WTC11 (cell line): Measurements from ENCODE around the gene CMYA5.

Experiments used
- ATF3 ChIP-seq: sonication (generic); formaldehyde crosslinking; conservative IDR thresholded peaks from 2 replicates; pipeline ENCODE4 v1.8.1; 2022; ENCODE audit warnings: mild to moderate bottlenecking, missing genetic modification reagents
- CREB1 ChIP-seq: sonication (generic); formaldehyde crosslinking; IDR thresholded peaks from 2 replicates; pipeline ENCODE4 v1.8.0; 2023; ENCODE audit warnings: mild to moderate bottlenecking, missing genetic modification reagents
- CTCF ChIP-seq: fragments of 200-600 bp; IDR thresholded peaks from 2 replicates; pipeline ENCODE4 v1.8.0; 2022; ENCODE audit warnings: antibody characterized with exemption
- FOXJ3 ChIP-seq: sonication (generic); formaldehyde crosslinking; IDR thresholded peaks from 2 replicates; pipeline ENCODE4 v1.9.0; 2021; ENCODE audit warnings: missing genetic modification reagents, mild to moderate bottlenecking, borderline replicate concordance
- IRF2 ChIP-seq: sonication (generic); formaldehyde crosslinking; IDR thresholded peaks from 2 replicates; pipeline ENCODE4 v1.8.0; 2022; ENCODE audit warnings: low read depth, missing genetic modification reagents, borderline replicate concordance
- OVOL2 ChIP-seq: fragments of 250-450 bp; sonication (Bioruptor Pico); IDR thresholded peaks from 2 replicates; pipeline ENCODE4 v1.9.0; 2021; ENCODE audit warnings: mild to moderate bottlenecking, borderline replicate concordance
- SP1 ChIP-seq: sonication (generic); formaldehyde crosslinking; conservative IDR thresholded peaks from 2 replicates; pipeline ENCODE4 v1.8.1; 2022; ENCODE audit warnings: missing genetic modification reagents
- STAT6 ChIP-seq: sonication (generic); formaldehyde crosslinking; conservative IDR thresholded peaks from 2 replicates; pipeline ENCODE4 v1.8.1; 2023; ENCODE audit warnings: mild to moderate bottlenecking, low read depth, missing genetic modification reagents, moderate library complexity
- ZNF121 ChIP-seq: sonication (generic); formaldehyde crosslinking; IDR thresholded peaks from 2 replicates; pipeline ENCODE4 v1.8.0; 2023; ENCODE audit warnings: missing genetic modification reagents
- ZNF263 ChIP-seq: sonication (generic); formaldehyde crosslinking; IDR thresholded peaks from 2 replicates; pipeline ENCODE4 v1.8.1; 2022; ENCODE audit warnings: low read depth, mild to moderate bottlenecking, moderate library complexity, missing genetic modification reagents

- TF ChIP-seq OVOL2 (CRISPR knock-in tag) (no peak), CTCF (no peak), ATF3 (CRISPR knock-in tag) (no peak), IRF2 (no peak), SP1 (CRISPR knock-in tag) (no peak), ZNF263 (CRISPR knock-in tag) (no peak), STAT6 (CRISPR knock-in tag) (no peak), CREB1 (CRISPR knock-in tag) (no peak), FOXJ3 (no peak), ZNF121 (CRISPR knock-in tag) (no peak)
Measured at GRCh38 chr5:79814699-79815098, 125.1 kb downstream of the CMYA5 start.
